Activated T-helper 2 cell treated with anti-CD3 and anti-CD28 coated beads, Interferon-gamma antibody, Interleukin-2, Interleukin-4, amounts not matched to agents 10 μg/mL and 5 μg/mL and 100 μg/mL, durations not matched to agents 14 hours and 24 hours and 36 hours (primary cell): ENCODE data around the gene CTBP1. TPM values are rescaled to one million over a fixed set of nuclear protein-coding genes. Genes with fewer than 3 reads are reported as not detected.

Source experiments
- DNase-seq: peaks from one replicate; pipeline ENCODE4 v3.0.0; 2021; ENCODE audit warnings: low spot score
- H3K27ac Mint-ChIP-seq: one replicate; pipeline ENCODE4 v1.8.0; 2021; ENCODE audit warnings: mixed read lengths
- H3K27me3 Mint-ChIP-seq: one replicate; pipeline ENCODE4 v1.8.0; 2021; ENCODE audit warnings: low read depth, mixed read lengths
- H3K36me3 Mint-ChIP-seq: one replicate; pipeline ENCODE4 v1.8.0; 2021; ENCODE audit warnings: low read depth, mixed read lengths
- H3K4me1 Mint-ChIP-seq: one replicate; pipeline ENCODE4 v1.8.0; 2021; ENCODE audit warnings: low read depth, mixed read lengths
- H3K4me3 Mint-ChIP-seq: one replicate; pipeline ENCODE4 v1.8.0; 2021; ENCODE audit warnings: low read depth, mild to moderate bottlenecking, moderate library complexity, mixed read lengths
- H3K9me3 Mint-ChIP-seq: one replicate; pipeline ENCODE4 v1.8.0; 2021; ENCODE audit warnings: mixed read lengths
- intact Hi-C: fragments of 100-400 bp; cut with micrococcal nuclease; formaldehyde crosslinking; loops from one replicate; pipeline ENCODE4 v1.15.1; 2023
- total RNA-seq: library from RNA; stranded (reverse); gene quantifications from 2 replicates; pipeline ENCODE4 v1.2.3, GENCODE V29; 2022

Gene CTBP1
- total RNA-seq, 1 donor from 2014 or later, result 194 TPM

GRCh38 chr4:1252928-1253492 is 4.1 kb upstream of the CTBP1 start:
- intact Hi-C loops, result no loop called here
- Mint-ChIP-seq H3K36me3 (peaks cover 64% of the 10 kb centered on the region), H3K4me3 (no peak overlapping the region)

GRCh38 chr4:1251773-1252066 is 2.8 kb upstream of the CTBP1 start:
- no peak for DNase-seq
- peaks cover 28% of the 10 kb centered on the region for H3K4me1 Mint-ChIP-seq
- H3K4me3 Mint-ChIP-seq, result peak overlapping the region; percentile 58
- no peaks in the 10 kb centered on the region for H3K27me3 Mint-ChIP-seq
- intact Hi-C loops, result no loop called here
- peaks cover 53% of the 10 kb centered on the region for H3K9me3 Mint-ChIP-seq
- H3K36me3 Mint-ChIP-seq, result peaks cover 64% of the 10 kb centered on the region
- no peak overlapping the region for H3K27ac Mint-ChIP-seq

More at GRCh38 chr4:1252928-1253492, 4.1 kb upstream of the CTBP1 start:
- peaks cover 24% of the 10 kb centered on the region for H3K4me1 Mint-ChIP-seq
- no peaks in the 10 kb centered on the region for H3K27me3 Mint-ChIP-seq
- no peak for DNase-seq
- no peak overlapping the region for H3K27ac Mint-ChIP-seq
- peaks cover 65% of the 10 kb centered on the region for H3K9me3 Mint-ChIP-seq

GRCh38 chr4:1250921-1251772 is 2.2 kb upstream of the CTBP1 start:
- peak overlapping the region; percentile 46 for H3K27ac Mint-ChIP-seq
- intact Hi-C loops, result no loop called here
- H3K4me3 Mint-ChIP-seq, result peak overlapping the region; percentile 64
- H3K4me1 Mint-ChIP-seq, result peaks cover 33% of the 10 kb centered on the region
- peaks cover 48% of the 10 kb centered on the region for H3K9me3 Mint-ChIP-seq
- no peaks in the 10 kb centered on the region for H3K27me3 Mint-ChIP-seq
- peaks cover 65% of the 10 kb centered on the region for H3K36me3 Mint-ChIP-seq
- no peak for DNase-seq

GRCh38 chr4:1250527-1250812 is 1.5 kb upstream of the CTBP1 start:
- no peak for DNase-seq
- peaks cover 61% of the 10 kb centered on the region for H3K36me3 Mint-ChIP-seq

GRCh38 chr4:1249731-1250526 is 999 bp upstream of the CTBP1 start:
- peak; percentile 51 for DNase-seq
- Mint-ChIP-seq H3K9me3 (peaks cover 40% of the 10 kb centered on the region), H3K4me3 (peak overlapping the region; percentile 87), H3K27me3 (no peaks in the 10 kb centered on the region), H3K4me1 (peaks cover 29% of the 10 kb centered on the region), H3K36me3 (peaks cover 61% of the 10 kb centered on the region), H3K27ac (peak overlapping the region; percentile 96)
- intact Hi-C loops, result loop anchor here (2.0 to 5.0 kb wide), 3 partner anchors 17 to 432 kb away; partner anchors contain the start of genes FAM53A and MAEA

More at GRCh38 chr4:1250527-1250812, 1.5 kb upstream of the CTBP1 start:
- Mint-ChIP-seq H3K9me3 (peaks cover 41% of the 10 kb centered on the region), H3K27me3 (no peaks in the 10 kb centered on the region), H3K27ac (peak overlapping the region; percentile 96), H3K4me3 (peak overlapping the region; percentile 87), H3K4me1 (peaks cover 29% of the 10 kb centered on the region)
- intact Hi-C loops, result no loop called here

GRCh38 chr4:1249148-1249730 is 309 bp upstream of the CTBP1 start:
- intact Hi-C loops, result loop anchor here (2.0 to 5.0 kb wide), 3 partner anchors 18 to 433 kb away; partner anchors contain the start of genes FAM53A and MAEA
- Mint-ChIP-seq H3K9me3 (peaks cover 33% of the 10 kb centered on the region), H3K4me3 (peak overlapping the region; percentile 87), H3K27me3 (no peaks in the 10 kb centered on the region), H3K27ac (peak overlapping the region; percentile 96), H3K36me3 (peaks cover 58% of the 10 kb centered on the region), H3K4me1 (peaks cover 29% of the 10 kb centered on the region)
- DNase-seq, result peak; percentile 83

- peak overlapping the region; percentile 91 for H3K4me3 Mint-ChIP-seq
- H3K9me3 Mint-ChIP-seq, result peaks cover 20% of the 10 kb centered on the region
- no peaks in the 10 kb centered on the region for H3K27me3 Mint-ChIP-seq
- peaks cover 23% of the 10 kb centered on the region for H3K4me1 Mint-ChIP-seq
- H3K36me3 Mint-ChIP-seq, result peaks cover 46% of the 10 kb centered on the region
- no peak for DNase-seq
- H3K27ac Mint-ChIP-seq, result peak overlapping the region; percentile 89
- intact Hi-C loops, result loop anchor here (1.0 to 5.0 kb wide), 6 partner anchors 19 to 434 kb away; partner anchors contain the start of genes FAM53A and MAEA
These were observed 1.1 kb downstream of the CTBP1 start for GRCh38 chr4:1247864-1248244.

GRCh38 chr4:1246901-1247863 is 1.7 kb downstream of the CTBP1 start:
- Mint-ChIP-seq H3K4me1 (peaks cover 26% of the 10 kb centered on the region), H3K27ac (peak overlapping the region; percentile 89), H3K27me3 (no peaks in the 10 kb centered on the region), H3K36me3 (peaks cover 43% of the 10 kb centered on the region), H3K9me3 (peaks cover 16% of the 10 kb centered on the region), H3K4me3 (peak overlapping the region; percentile 91)
- intact Hi-C loops, result loop anchor here (1.0 to 5.0 kb wide), 3 partner anchors 40 to 435 kb away; partner anchors contain the start of genes FAM53A and MAEA
- DNase-seq, result no peak

- Mint-ChIP-seq H3K4me3 (peak overlapping the region; percentile 91), H3K9me3 (peaks cover 10% of the 10 kb centered on the region), H3K4me1 (peaks cover 26% of the 10 kb centered on the region), H3K27ac (peak overlapping the region; percentile 89), H3K27me3 (no peaks in the 10 kb centered on the region), H3K36me3 (peaks cover 35% of the 10 kb centered on the region)
- intact Hi-C loops, result loop anchor here (5.0 kb wide), 2 partner anchors 41 to 436 kb away; partner anchors contain the start of genes FAM53A and MAEA
- DNase-seq, result no peak
These were observed 2.6 kb downstream of the CTBP1 start for GRCh38 chr4:1246111-1246881.

GRCh38 chr4:1245481-1246051 is 3.4 kb downstream of the CTBP1 start:
- Mint-ChIP-seq H3K9me3 (peaks cover 3% of the 10 kb centered on the region), H3K4me1 (peaks cover 21% of the 10 kb centered on the region), H3K4me3 (peak overlapping the region; percentile 37), H3K36me3 (peaks cover 34% of the 10 kb centered on the region), H3K27ac (peak overlapping the region; percentile 28), H3K27me3 (no peaks in the 10 kb centered on the region)
- intact Hi-C loops, result loop anchor here (5.0 kb wide), 2 partner anchors 42 to 437 kb away; partner anchors contain the start of genes FAM53A and MAEA
- DNase-seq, result no peak
